ENCODE data around the gene LPIN2. TPM values are rescaled to one million over a fixed set of nuclear protein-coding genes. Genes with fewer than 3 reads are reported as not detected.
"Not testable (repeated sequence)": the region's sequence is repeated elsewhere in the genome, so short reads cannot be mapped to it uniquely, and the experiment has no call there.

Gene LPIN2
- polyA plus RNA-seq, 3 donors from 2014 or later = 17.3 to 80.1 (median 31.0) TPM

DNA sequence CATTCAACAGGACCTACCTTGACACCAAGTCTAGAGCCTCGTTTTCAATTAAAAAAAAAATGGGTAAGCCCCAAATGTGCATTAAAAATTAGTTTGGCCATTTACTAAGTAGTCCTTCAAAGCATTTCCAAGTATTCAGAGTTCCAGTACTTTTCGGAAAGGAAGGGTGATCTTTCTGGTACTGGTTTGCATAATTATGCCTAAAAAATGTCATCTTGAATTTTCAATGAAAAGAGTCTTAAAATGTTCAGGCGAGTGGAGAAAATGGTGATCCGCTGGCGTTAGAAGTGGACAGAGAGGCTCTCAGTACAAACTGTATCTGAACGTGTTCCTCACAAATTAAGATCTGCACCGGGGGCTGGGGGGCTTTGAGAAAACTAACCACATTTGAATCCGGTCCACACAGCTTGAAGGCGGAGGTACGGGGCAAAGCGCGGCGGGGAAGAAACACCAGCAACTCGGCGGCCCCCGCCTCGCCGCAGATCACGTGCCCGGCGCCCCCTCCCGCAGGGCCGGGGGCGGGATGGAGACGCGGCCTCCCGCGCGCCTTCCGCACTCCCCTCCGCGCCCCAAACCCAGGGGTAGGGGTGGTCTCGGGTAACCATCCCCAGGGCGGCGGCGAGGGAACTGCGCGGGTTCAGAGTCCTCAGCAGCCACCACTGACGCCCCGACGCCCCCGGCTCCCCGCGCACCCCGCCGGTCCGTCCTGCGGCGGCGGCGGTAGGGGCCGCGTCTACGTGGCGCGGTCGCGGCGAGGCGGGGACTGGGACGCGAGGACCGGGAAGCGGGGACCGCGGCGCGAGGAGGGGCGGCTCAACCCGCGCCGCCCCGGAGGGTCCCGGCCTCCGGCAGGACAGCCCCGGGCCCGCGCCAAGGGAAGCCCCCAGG, 564 bp downstream of the LPIN2 start:
- peaks cover 32 to 58% of the 10 kb centered on the region in 2 donors for H3K4me1 Mint-ChIP-seq

DNA sequence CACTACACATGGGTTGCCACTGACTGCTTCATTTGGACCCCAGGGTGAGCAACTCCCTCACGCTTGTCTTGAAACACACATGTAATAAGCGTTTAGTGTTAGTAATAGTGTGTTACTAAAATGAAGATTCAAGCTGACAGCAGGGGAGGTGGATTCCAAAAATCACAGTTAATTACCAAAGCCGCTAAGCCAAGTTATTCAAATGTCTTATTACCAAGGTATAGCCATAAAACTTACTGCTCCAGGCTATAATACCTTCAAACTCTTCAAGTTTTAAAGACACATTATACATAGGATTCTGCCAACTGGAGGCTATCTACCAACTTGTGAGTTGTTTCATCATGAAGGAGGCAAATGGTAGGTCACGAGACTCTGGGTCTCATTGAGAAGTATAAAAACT, 2.9 kb downstream of the LPIN2 start:
- Mint-ChIP-seq H3K36me3 (peaks cover 0 to 18% (median 5%) of the 10 kb centered on the region in 3 donors), H3K9me3 (no peaks in the 10 kb centered on the region), H3K4me1 (peaks cover 30 to 60% of the 10 kb centered on the region in 2 donors), H3K27me3 (ENCODE audit: low read depth in 3 of 3) (peaks cover 7 to 15% (median 9%) of the 10 kb centered on the region in 3 donors), H3K4me3 (peak overlapping the region in 2 of 5 donors; percentile 23 to 26), H3K27ac (peak overlapping the region in 5 of 6 donors; percentile 58 to 65 (median 62))
- no peak for DNase-seq

More for the DNA sequence above, 564 bp downstream of the LPIN2 start:
- peaks cover 0 to 18% (median 5%) of the 10 kb centered on the region in 3 donors for H3K36me3 Mint-ChIP-seq
- H3K27ac Mint-ChIP-seq = peak overlapping the region; percentile 65 to 97 (median 92)
- DNase-seq = peak; percentile 62 to 65 (median 62)
- H3K4me3 Mint-ChIP-seq = peak overlapping the region; percentile 91 to 99 (median 95)
- peaks cover 0 to 2% (median 0%) of the 10 kb centered on the region in 6 donors for H3K9me3 Mint-ChIP-seq
- peaks cover 9 to 15% (median 11%) of the 10 kb centered on the region in 3 donors for H3K27me3 Mint-ChIP-seq (ENCODE audit: low read depth in 3 of 3)

DNA sequence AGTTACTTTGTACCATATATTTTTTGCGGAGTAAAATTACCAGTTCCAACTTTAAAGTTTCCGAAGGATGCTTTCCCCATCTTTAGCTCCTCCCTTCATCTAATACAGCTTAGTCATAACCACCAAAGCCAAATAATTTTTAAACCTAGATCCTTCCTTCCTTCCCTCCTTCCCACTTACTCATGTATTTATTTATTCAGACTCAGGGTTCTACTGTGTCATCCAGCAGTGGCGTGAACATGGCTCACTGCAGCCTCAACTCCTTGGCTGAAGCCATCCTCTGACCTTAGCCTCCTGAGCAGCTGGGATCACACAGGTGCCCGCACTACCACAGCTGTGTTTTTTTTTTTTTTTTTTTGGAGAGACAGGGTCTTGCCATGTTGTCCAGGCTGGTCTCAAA, 4.4 kb downstream of the LPIN2 start:
- H3K4me3 Mint-ChIP-seq = no peak overlapping the region
- H3K4me1 Mint-ChIP-seq = peaks cover 27 to 52% of the 10 kb centered on the region in 2 donors
- peak overlapping the region in 1 of 6 donors; percentile 50 for H3K27ac Mint-ChIP-seq
- no peaks in the 10 kb centered on the region for H3K9me3 Mint-ChIP-seq
- peaks cover 6 to 13% (median 7%) of the 10 kb centered on the region in 3 donors for H3K27me3 Mint-ChIP-seq (ENCODE audit: low read depth in 3 of 3)
- peaks cover 5 to 25% (median 5%) of the 10 kb centered on the region in 3 donors for H3K36me3 Mint-ChIP-seq
- no peak for DNase-seq

DNA sequence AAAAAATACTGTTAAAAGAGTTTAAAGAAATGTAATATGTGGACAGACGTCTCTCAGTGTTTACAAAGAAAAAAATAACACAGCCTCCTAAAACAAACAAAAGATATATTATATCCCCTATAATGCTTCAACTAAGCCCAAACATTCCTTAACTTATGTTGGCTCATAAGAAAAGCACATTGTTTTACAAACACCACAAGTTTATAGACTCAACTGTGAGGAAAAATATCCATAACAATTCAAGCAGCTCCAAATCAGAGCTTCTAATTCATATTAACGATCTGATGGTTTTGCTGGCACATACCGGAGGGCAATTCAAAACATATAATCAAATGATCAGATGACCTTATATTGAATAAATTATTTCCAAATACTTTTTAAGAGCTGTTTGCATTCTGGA, 5.5 kb downstream of the LPIN2 start:
- no peaks in the 10 kb centered on the region for H3K9me3 Mint-ChIP-seq
- H3K4me3 Mint-ChIP-seq = no peak overlapping the region
- no peak for DNase-seq
- H3K27me3 Mint-ChIP-seq (ENCODE audit: low read depth in 3 of 3) = peaks cover 3 to 10% (median 4%) of the 10 kb centered on the region in 3 donors
- peak overlapping the region in 1 of 6 donors; percentile 17 for H3K27ac Mint-ChIP-seq
- peaks cover 25 to 54% of the 10 kb centered on the region in 2 donors for H3K4me1 Mint-ChIP-seq
- peaks cover 5 to 25% (median 9%) of the 10 kb centered on the region in 3 donors for H3K36me3 Mint-ChIP-seq

DNA sequence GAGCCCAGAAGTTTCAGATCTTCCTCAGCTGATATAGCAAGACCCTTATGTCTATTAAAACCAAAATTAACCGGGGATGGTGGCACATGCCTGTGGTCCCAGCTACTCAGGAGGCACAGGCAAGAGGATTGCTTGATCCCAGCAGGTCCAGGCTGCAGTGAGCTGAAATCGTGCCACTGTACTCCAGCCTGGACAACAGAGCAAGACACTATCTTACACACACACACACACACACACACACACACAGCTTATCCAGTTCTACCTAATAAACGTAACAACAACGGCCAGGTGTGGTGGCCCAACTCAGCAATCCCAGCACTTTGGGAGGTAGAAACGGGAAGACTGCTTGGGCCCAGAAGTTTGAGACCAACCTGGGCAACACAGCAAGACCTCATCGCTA, 7.5 kb downstream of the LPIN2 start:
- H3K4me1 Mint-ChIP-seq = peaks cover 8 to 35% of the 10 kb centered on the region in 2 donors

DNA sequence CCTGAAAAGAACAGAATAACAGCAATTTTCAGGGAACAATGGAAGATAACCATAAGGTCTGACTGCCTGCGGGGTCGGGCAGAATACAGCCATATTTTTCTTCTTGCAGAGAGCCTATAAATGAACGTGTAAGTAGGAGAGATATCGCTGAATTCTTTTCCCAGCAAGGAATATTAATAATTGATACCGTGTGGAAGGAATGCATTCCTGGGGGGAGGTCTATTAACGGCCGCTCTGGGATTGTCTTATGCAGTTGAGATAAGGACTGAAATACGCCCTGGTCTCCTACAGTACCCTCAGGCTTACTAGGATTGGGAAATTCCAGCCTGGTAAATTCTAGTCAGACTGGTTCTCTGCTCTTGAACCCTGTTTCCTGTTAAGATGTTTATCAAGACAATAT, 9.2 kb downstream of the LPIN2 start:
- peaks cover 10 to 42% of the 10 kb centered on the region in 2 donors for H3K4me1 Mint-ChIP-seq

More for the DNA sequence above, 7.5 kb downstream of the LPIN2 start:
- peaks cover 5 to 25% (median 9%) of the 10 kb centered on the region in 3 donors for H3K36me3 Mint-ChIP-seq
- H3K9me3 Mint-ChIP-seq = no peaks in the 10 kb centered on the region
- peak overlapping the region in 1 of 6 donors; percentile 20 for H3K27ac Mint-ChIP-seq
- no peak for DNase-seq
- H3K4me3 Mint-ChIP-seq = no peak overlapping the region
- H3K27me3 Mint-ChIP-seq (ENCODE audit: low read depth in 3 of 3) = no peaks in the 10 kb centered on the region

DNA sequence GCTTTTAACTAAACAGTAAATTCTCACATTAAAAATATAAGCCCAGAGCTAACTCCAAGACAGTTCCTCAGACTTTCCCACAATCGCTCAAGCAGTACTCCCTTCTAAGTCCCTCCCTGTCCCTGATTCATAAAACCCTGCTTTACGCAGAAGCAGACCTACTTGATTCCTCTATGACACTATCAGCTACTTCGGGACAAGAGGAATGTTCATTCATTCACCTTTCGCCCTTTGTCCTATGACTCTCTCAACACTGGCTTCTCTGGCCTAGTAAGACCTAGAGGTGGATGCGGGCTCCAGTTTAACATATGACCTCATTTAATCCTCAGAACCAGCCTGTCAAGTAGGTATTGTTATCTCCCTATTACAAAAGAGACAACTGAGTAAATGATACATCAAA, 10.2 kb downstream of the LPIN2 start:
- Mint-ChIP-seq H3K27ac (peak overlapping the region in 4 of 6 donors; percentile 18 to 60 (median 52)), H3K27me3 (ENCODE audit: low read depth in 3 of 3) (no peaks in the 10 kb centered on the region), H3K4me1 (peaks cover 20 to 49% of the 10 kb centered on the region in 2 donors), H3K9me3 (no peaks in the 10 kb centered on the region), H3K4me3 (no peak overlapping the region), H3K36me3 (peaks cover 0 to 12% (median 9%) of the 10 kb centered on the region in 3 donors)
- no peak for DNase-seq

More for the DNA sequence above, 9.2 kb downstream of the LPIN2 start:
- H3K9me3 Mint-ChIP-seq; H3K27me3 Mint-ChIP-seq (ENCODE audit: low read depth in 3 of 3); DNase-seq; H3K27ac Mint-ChIP-seq; H3K4me3 Mint-ChIP-seq: not testable (repeated sequence)
- H3K36me3 Mint-ChIP-seq = peaks cover 0 to 16% (median 9%) of the 10 kb centered on the region in 3 donors

DNA sequence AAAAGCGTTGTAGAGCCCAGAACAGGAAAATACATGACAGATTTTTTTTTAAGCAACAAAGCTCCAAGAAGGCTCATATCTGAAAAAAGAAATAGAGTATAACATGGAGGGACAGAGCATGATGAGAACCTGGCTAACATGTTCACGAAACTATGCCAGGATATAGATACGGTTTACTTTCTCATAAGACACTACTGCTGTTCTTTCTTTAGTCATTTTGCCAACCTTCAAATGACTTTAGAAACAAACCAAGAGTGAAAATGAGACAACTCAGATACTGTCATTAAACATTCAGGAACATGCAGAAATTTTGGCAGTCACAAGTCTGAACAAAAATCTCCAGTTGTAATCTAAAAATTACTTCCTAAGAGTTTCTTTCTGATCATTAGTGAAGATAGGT, 14.3 kb downstream of the LPIN2 start:
- no peak for DNase-seq
- Mint-ChIP-seq H3K27me3 (ENCODE audit: low read depth in 3 of 3) (peaks cover 0 to 2% (median 0%) of the 10 kb centered on the region in 3 donors), H3K4me3 (peak overlapping the region; percentile 8 to 70 (median 32)), H3K27ac (peak overlapping the region; percentile 32 to 88 (median 82)), H3K9me3 (no peaks in the 10 kb centered on the region), H3K36me3 (peaks cover 0 to 4% (median 4%) of the 10 kb centered on the region in 3 donors), H3K4me1 (peaks cover 34 to 63% of the 10 kb centered on the region in 2 donors)

DNA sequence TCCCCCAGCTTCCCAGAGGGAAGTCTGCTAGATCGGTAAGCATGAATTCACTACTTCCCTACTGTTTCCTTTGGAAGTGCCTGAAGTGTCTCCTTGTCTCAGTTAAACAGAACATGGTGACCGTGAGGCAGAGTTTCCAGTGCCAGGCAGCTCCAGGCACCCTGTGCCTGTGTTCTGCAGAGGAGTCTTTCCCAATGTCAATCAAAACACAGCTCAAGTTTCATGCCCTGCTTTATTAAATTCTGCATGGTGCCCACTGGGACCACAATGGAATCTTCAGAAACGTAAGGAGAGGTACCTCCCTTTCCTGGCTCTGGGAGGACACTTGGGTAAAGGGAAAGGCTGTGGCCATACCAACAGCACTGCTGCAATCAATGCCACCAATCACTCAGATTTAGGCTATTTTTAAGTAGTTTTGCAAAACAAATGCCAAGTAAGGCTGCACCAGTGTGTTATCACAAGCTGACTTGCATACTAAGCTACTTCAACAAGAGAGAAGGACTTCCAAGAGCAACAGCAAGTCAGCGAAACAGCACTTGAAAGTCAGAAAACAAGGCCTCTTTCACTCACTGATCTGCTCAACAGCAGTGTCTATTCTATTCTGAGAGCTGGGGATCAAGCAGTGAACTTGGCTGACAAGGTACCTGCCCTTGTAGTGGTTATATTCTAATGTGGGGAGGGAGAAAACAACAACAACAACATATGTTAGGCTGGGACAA, 14.9 kb downstream of the LPIN2 start:
- H3K27ac Mint-ChIP-seq = peak overlapping the region; percentile 32 to 88 (median 82)
- peaks cover 0 to 4% (median 4%) of the 10 kb centered on the region in 3 donors for H3K36me3 Mint-ChIP-seq
- H3K9me3 Mint-ChIP-seq = no peaks in the 10 kb centered on the region
- H3K4me1 Mint-ChIP-seq = peaks cover 34 to 67% of the 10 kb centered on the region in 2 donors
- no peak for DNase-seq
- peaks cover 0 to 2% (median 0%) of the 10 kb centered on the region in 3 donors for H3K27me3 Mint-ChIP-seq (ENCODE audit: low read depth in 3 of 3)
- peak overlapping the region; percentile 8 to 70 (median 32) for H3K4me3 Mint-ChIP-seq

DNA sequence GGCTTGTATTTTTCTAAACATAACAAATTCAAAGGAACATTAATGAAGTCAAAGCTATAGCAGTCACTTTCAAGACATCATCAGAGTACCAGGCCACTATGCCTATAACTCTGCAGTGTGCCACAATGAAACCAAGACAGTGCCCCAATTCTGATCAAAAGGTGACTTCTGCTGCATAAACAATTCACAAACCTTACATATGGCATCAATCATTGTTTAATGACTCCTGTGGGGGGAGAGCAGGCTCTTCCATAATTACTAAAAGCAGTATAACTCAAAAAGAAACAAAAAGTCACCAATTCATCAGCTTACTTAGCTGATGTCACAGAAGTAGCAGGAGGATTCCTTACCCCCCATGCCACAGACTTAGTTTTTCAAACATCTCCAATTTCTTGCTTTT, 15.5 kb downstream of the LPIN2 start:
- Mint-ChIP-seq H3K9me3 (no peaks in the 10 kb centered on the region), H3K36me3 (peaks cover 0 to 4% (median 0%) of the 10 kb centered on the region in 3 donors), H3K4me3 (no peak overlapping the region), H3K27ac (peak overlapping the region in 5 of 6 donors; percentile 32 to 88 (median 77)), H3K27me3 (ENCODE audit: low read depth in 3 of 3) (peaks cover 0 to 2% (median 0%) of the 10 kb centered on the region in 3 donors), H3K4me1 (peaks cover 34 to 62% of the 10 kb centered on the region in 2 donors)
- no peak for DNase-seq

DNA sequence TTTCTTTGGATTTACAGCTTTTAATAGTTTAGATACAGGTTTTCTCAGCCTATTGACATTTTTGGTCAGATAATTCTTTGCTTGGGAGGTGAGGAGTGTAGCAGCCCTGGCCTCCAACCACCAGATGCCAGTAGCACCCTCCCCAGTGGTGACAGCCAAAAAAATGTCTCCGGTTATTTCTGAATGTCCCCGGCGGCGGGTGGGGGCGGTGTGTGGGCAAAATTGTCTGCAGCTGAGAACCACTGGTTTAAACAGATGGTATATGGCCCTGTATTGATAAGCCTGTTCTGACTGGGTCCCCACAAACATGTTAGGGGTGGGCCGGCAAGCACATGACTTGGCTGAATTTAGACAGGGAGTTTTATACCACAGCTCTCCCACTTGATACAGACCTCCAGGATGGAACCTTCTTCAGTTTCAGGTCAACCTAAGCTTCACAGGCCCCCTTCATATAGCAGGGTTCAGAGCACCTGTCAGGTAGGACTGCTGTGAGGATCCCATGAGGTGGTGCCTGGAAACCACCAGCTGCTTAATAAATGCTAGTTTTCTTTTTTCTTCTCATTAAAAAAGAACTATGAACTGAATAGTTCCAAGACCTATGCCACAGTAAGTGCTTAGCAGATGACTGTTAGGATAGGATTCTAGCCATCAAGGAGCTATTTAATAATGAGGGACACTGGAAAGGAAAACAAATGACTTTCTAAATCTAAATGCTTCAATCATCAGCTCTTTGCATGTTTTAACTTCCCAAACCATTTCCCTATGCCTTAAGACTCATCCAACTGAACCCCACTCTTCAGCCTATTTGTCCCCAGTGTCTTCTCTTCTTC, 18.1 kb downstream of the LPIN2 start:
- peak; percentile 74 to 78 (median 76) for DNase-seq
- H3K4me1 Mint-ChIP-seq = peaks cover 34 to 74% of the 10 kb centered on the region in 2 donors
- H3K27ac Mint-ChIP-seq = peak overlapping the region in 5 of 6 donors; percentile 44 to 72 (median 55)
- peaks cover 0 to 4% (median 0%) of the 10 kb centered on the region in 3 donors for H3K27me3 Mint-ChIP-seq (ENCODE audit: low read depth in 3 of 3)
- peak overlapping the region; percentile 40 to 74 (median 57) for H3K4me3 Mint-ChIP-seq
- H3K36me3 Mint-ChIP-seq = peaks cover 0 to 7% (median 7%) of the 10 kb centered on the region in 3 donors
- H3K9me3 Mint-ChIP-seq = no peaks in the 10 kb centered on the region

DNA sequence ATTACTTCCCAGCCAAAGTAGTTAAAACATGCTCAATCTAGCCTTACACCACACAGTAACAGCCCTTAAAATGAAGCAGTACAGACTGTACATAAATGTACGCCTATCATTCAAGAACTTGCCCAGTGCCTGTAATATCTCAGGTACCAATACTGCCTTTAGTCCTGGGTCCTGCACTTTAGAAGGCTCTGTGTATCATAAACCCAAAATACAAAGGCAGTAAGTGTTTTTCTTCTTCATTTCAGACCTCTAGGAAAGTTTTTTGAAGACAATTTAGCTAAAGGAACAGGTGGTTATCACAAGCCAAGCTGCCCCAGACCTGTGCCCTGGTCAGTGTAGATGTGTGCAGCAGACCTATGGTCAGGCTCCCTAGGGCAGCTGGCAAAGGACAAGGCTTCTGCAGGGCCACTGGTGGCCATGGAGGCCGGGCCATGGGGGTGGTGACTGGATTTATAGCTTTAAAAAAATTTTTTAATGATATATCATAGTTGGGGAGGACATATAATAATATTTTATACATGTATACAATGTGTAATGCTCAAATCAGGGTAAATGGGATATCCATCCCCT, 18.8 kb downstream of the LPIN2 start:
- Mint-ChIP-seq H3K9me3 (no peaks in the 10 kb centered on the region), H3K27me3 (ENCODE audit: low read depth in 3 of 3) (peaks cover 0 to 4% (median 0%) of the 10 kb centered on the region in 3 donors), H3K4me1 (peaks cover 30 to 67% of the 10 kb centered on the region in 2 donors), H3K27ac (peak overlapping the region in 4 of 6 donors; percentile 14 to 68 (median 22)), H3K36me3 (peaks cover 0 to 7% (median 7%) of the 10 kb centered on the region in 3 donors), H3K4me3 (no peak overlapping the region)
- DNase-seq = no peak

Measured in immature natural killer cell (primary cell).